Uterus (tissue), 2 donors: ENCODE results near the gene RBM5.

Source experiments
- POLR2A ChIP-seq, 2 donors: fragments of 450-650 bp; IDR thresholded peaks; one replicate each; pipeline ENCODE4 v1.6.1; 2016; ENCODE audit warnings: antibody characterized with exemption in 2 of 2, mild to moderate bottlenecking in 1 of 2, moderate library complexity in 1 of 2
- TF ChIP-seq, protein P1 (sequence below), 4 experiments: fragments of 200-600 bp in 2 of 4; fragments of 450-650 bp in 2 of 4; sonication (generic) in 2 of 4; IDR thresholded peaks; one replicate each; pipeline ENCODE4 v1.5.1; 2016 to 2019; ENCODE audit warnings: antibody characterized with exemption in 4 of 4, mild to moderate bottlenecking in 2 of 4, moderate library complexity in 1 of 4

DNA sequence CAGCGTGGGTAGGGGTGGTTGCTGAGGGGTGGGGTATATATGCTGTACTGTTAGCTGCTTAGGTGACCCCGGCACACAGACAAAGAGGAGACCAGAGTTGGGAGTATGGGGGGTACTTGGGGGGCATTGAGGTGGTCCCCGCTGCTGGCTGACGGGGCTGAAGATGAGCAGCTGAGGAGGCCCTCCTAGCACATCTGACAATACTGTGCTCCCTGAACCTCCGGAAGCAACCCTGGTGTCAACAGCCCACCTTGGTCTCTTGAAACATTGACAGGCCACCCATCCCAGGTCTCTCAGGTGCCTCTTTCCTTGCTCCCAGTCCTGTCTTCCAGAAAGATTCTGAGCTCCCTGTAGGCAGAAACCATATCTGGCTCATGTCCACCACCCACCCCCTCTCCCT is 47.2 kb downstream of the RBM5 start:
- TF ChIP-seq, protein P1, sequence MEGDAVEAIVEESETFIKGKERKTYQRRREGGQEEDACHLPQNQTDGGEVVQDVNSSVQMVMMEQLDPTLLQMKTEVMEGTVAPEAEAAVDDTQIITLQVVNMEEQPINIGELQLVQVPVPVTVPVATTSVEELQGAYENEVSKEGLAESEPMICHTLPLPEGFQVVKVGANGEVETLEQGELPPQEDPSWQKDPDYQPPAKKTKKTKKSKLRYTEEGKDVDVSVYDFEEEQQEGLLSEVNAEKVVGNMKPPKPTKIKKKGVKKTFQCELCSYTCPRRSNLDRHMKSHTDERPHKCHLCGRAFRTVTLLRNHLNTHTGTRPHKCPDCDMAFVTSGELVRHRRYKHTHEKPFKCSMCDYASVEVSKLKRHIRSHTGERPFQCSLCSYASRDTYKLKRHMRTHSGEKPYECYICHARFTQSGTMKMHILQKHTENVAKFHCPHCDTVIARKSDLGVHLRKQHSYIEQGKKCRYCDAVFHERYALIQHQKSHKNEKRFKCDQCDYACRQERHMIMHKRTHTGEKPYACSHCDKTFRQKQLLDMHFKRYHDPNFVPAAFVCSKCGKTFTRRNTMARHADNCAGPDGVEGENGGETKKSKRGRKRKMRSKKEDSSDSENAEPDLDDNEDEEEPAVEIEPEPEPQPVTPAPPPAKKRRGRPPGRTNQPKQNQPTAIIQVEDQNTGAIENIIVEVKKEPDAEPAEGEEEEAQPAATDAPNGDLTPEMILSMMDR (IDR thresholded peaks at IDR 0.05): no peak
- no peak for TF ChIP-seq POLR2A (IDR thresholded peaks at IDR 0.05)
